ENCODE data around the gene PRTFDC1.

- no peak for TF ChIP-seq GABPA (IDR thresholded peaks at IDR 0.05; ENCODE audit: low read depth)
- no peak for TF ChIP-seq POLR2AphosphoS5 (IDR thresholded peaks at IDR 0.05; ENCODE audit: low read depth)
- TF ChIP-seq CTCF (IDR thresholded peaks at IDR 0.05; ENCODE audit: insufficient read depth, low read length): no peak
- no peak for TF ChIP-seq REST (IDR thresholded peaks at IDR 0.05; ENCODE audit: insufficient replicate concordance, low read depth)
Measured at GRCh38 chr10:24929904-24930303, 22.5 kb downstream of the PRTFDC1 start.
